Neutrophil (primary cell): ENCODE data around the gene GMDS.

Experiments
- H3K27ac ChIP-seq: fragments of 200-600 bp; sonication (generic); 2 replicates; pipeline ENCODE4 v1.5.1; 2016; ENCODE audit warnings: mild to moderate bottlenecking, moderate library complexity
- H3K27me3 ChIP-seq: fragments of 200-600 bp; sonication (generic); 2 replicates; pipeline ENCODE4 v1.6.0; 2016; ENCODE audit warnings: mild to moderate bottlenecking
- H3K36me3 ChIP-seq: fragments of 200-600 bp; sonication (generic); 2 replicates; pipeline ENCODE4 v1.5.1; 2017
- H3K4me1 ChIP-seq, 2 experiments: fragments of 200-600 bp in 1 of 2; sonication (generic) in 1 of 2; 1 replicate in 1 of 2; 2 replicates in 1 of 2; pipeline versions ENCODE4 v1.5.1 to v1.6.1; 2013 to 2016; ENCODE audit warnings: low read depth in 1 of 2, low read length in 1 of 2, mild to moderate bottlenecking in 1 of 2, moderate library complexity in 1 of 2; ENCODE audit not compliant: control insufficient read depth in 1 of 2, insufficient read depth in 1 of 2
- H3K4me3 ChIP-seq, 2 experiments: fragments of 200-600 bp in 1 of 2; sonication (generic) in 1 of 2; 1 replicate in 1 of 2; 2 replicates in 1 of 2; pipeline ENCODE4 v1.5.1; 2013 to 2016; ENCODE audit warnings: low read depth in 1 of 2, low read length in 1 of 2, mild to moderate bottlenecking in 1 of 2, moderate library complexity in 1 of 2
- H3K9me3 ChIP-seq: fragments of 200-600 bp; sonication (generic); 2 replicates; pipeline ENCODE4 v1.5.1; 2016
- CTCF ChIP-seq: fragments of 200-600 bp; sonication (generic); IDR thresholded peaks from 2 replicates; pipeline ENCODE4 v1.5.1; 2016; ENCODE audit warnings: antibody characterized with exemption

Gene GMDS

GRCh38 chr6:1834207-1834606, 411.2 kb downstream of the GMDS start:
- no peaks in the 10 kb centered on the region for H3K9me3 ChIP-seq
- H3K27me3 ChIP-seq, result no peaks in the 10 kb centered on the region
- no peak overlapping the region for H3K27ac ChIP-seq
- no peak overlapping the region for H3K4me3 ChIP-seq
- H3K36me3 ChIP-seq, result no peaks in the 10 kb centered on the region
- TF ChIP-seq CTCF, result no peak
- no peaks in the 10 kb centered on the region for H3K4me1 ChIP-seq

DNA sequence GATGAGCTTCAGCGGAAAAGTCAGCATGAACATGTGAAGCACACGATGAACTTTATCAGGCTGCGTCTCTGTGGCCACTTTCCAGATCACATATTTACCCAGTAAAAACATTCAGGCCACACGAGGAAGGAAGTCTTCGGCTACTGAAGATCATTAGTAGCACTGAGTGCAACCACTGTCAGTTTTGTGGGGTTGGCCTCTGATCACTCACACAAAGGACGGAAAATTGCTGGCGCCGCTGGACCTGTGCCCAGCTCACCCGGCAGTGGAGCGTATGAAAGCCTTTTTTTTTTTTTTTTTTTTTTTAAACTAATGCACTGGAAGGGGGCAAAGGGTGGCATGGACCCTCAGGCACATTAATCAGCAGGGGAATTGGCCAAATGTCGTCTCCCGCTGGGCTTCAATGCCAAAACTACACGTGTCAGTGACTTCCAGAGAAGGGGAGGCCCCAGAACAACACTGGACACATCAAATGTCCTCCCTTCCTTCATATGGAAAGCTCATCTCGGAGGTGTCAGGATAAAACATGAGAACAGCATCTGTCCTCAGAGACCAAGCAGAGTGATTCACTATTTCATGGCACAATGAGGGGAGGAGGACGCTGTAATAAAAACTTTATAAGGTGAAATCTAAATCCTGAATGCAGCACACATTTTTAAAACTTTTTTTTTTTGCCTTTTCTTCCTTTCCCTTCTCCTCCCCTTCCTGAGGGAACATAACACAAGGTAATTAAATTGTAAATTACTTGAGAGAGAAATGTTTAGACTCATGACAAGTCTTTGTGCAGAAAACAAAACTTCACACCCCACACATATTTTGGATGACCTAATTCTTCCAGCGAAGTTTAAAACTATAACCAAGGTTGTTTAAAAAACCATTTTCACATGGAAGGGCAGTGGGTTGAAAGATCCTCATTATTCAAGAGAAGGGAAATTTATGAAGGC, 412.3 kb downstream of the GMDS start:
- H3K27me3 ChIP-seq, result no peaks in the 10 kb centered on the region
- no peak overlapping the region for H3K27ac ChIP-seq
- H3K4me1 ChIP-seq, result no peaks in the 10 kb centered on the region
- no peaks in the 10 kb centered on the region for H3K9me3 ChIP-seq
- H3K36me3 ChIP-seq, result no peaks in the 10 kb centered on the region
- H3K4me3 ChIP-seq, result no peak overlapping the region
- no peak for TF ChIP-seq CTCF

DNA sequence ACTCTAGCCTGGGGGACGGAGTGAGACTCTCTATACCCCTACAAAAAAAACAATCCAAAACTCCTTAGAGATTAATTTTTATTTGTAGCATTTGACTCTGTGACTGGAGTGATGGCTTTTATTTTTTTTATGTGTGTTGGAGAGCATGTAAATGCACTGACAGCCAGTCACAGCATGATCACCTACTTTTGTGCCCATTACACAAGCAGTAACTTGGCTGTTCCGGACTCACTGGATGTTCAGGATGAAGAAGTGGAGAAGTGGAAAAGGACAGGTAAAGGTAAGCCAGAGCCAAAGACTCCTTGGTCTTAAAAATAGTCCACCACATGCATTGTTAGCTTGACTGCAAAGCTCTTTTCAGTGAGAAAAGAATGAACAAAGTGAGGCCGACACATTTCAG, 413.0 kb downstream of the GMDS start:
- H3K36me3 ChIP-seq, result no peaks in the 10 kb centered on the region
- H3K27ac ChIP-seq, result no peak overlapping the region
- no peaks in the 10 kb centered on the region for H3K9me3 ChIP-seq
- TF ChIP-seq CTCF, result no peak
- no peaks in the 10 kb centered on the region for H3K27me3 ChIP-seq
- no peak overlapping the region for H3K4me3 ChIP-seq
- H3K4me1 ChIP-seq, result no peaks in the 10 kb centered on the region

GRCh38 chr6:1827984-1828793, 417.2 kb downstream of the GMDS start:
- Histone ChIP-seq H3K4me1 (no peaks in the 10 kb centered on the region), H3K36me3 (no peaks in the 10 kb centered on the region), H3K4me3 (no peak overlapping the region), H3K27me3 (no peaks in the 10 kb centered on the region), H3K9me3 (no peaks in the 10 kb centered on the region), H3K27ac (no peak overlapping the region)
- TF ChIP-seq CTCF, result no peak

DNA sequence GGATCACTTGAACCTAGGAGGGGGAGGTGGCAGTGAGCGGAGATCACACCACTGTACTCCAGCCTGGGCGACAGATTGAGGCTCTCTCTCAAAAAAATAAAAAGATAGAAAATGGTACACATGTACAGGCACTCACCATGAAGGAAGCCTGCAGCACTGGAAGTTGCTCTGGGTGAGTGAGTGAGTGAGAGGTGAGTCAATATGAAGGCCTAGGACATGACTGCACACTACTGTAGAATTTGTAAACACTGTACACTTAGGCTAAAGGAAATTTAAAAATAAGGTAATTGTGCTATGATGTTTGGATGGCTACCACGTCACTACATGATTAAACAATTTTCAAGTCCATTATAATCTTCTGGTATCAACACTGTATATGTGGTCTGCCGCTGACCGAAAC, 419.5 kb downstream of the GMDS start:
- H3K9me3 ChIP-seq, result no peaks in the 10 kb centered on the region
- no peaks in the 10 kb centered on the region for H3K4me1 ChIP-seq
- no peak for TF ChIP-seq CTCF
- H3K27ac ChIP-seq, result no peak overlapping the region
- H3K4me3 ChIP-seq, result no peak overlapping the region
- no peaks in the 10 kb centered on the region for H3K36me3 ChIP-seq
- H3K27me3 ChIP-seq, result no peaks in the 10 kb centered on the region
